Measurements from ENCODE around the gene ATP5F1D. TPM values are rescaled to one million over a fixed set of nuclear protein-coding genes. Genes with fewer than 3 reads are reported as not detected.
"Not testable (repeated sequence)": the region's sequence is repeated elsewhere in the genome, so short reads cannot be mapped to it uniquely, and the experiment has no call there.

Gene ATP5F1D
- total and polyA plus RNA-seq, 2 of the 13 experiments (the other 11 are each of a cell fraction or from before 2014, with no cell fraction given), result 39.4 to 78.7 TPM

GRCh38 chr19:1246265-1247087 lies 4.9 kb downstream of the ATP5F1D start (continued):
- TF ChIP-seq PHF5A (CRISPR knock-in tag; IDR thresholded peaks at IDR 0.05; ENCODE audit: low read depth, unreplicated experiment) (peak; percentile 14), SPEN (CRISPR knock-in tag; IDR thresholded peaks at IDR 0.05; ENCODE audit: low read depth) (peak; percentile 45; the same call in 1 of the 2 replicates), ZNF326 (CRISPR knock-in tag; IDR thresholded peaks at IDR 0.05; ENCODE audit: borderline replicate concordance) (0 out of 2 replicates have a peak, but pooled peaks have one; percentile 35), AGO1 (IDR thresholded peaks at IDR 0.05; ENCODE audit: low read depth, low read length, poor library complexity, severe bottlenecking) (peak; percentile 63), RBM22 (optimal IDR thresholded peaks at IDR 0.05; ENCODE audit: low read length) (peak; percentile 72), MAZ (CRISPR knock-in tag; IDR thresholded peaks at IDR 0.05; ENCODE audit: low read depth) (peak; percentile 6; the same call in 1 of the 2 replicates), SKI (IDR thresholded peaks at IDR 0.05; ENCODE audit: partially characterized antibody) (peak; percentile 10), MYC (CRISPR knock-in tag; IDR thresholded peaks at IDR 0.05; ENCODE audit: borderline replicate concordance) (peak; percentile 44; the same call in 1 of the 2 replicates), HNF4G (IDR thresholded peaks at IDR 0.05; ENCODE audit: borderline replicate concordance, low read depth, low read length) (0 out of 2 replicates have a peak, but pooled peaks have one; percentile 40), HNF4G (CRISPR knock-in tag; IDR thresholded peaks at IDR 0.05; ENCODE audit: borderline replicate concordance, low read depth) (peak; percentile 52; the same call in 1 of the 2 replicates), GABPA (CRISPR knock-in tag; IDR thresholded peaks at IDR 0.05; ENCODE audit: low read depth) (peak; percentile 40; the same call in 1 of the 2 replicates), RXRA (CRISPR knock-in tag; IDR thresholded peaks at IDR 0.05) (peak; percentile 45), ZSCAN21 (CRISPR knock-in tag; IDR thresholded peaks at IDR 0.05; ENCODE audit: borderline replicate concordance) (0 out of 2 replicates have a peak, but pooled peaks have one; percentile 19), KDM4B (CRISPR knock-in tag; IDR thresholded peaks at IDR 0.05) (0 out of 2 replicates have a peak, but pooled peaks have one; percentile 19), ZNF580 (CRISPR knock-in tag; IDR thresholded peaks at IDR 0.05; ENCODE audit: borderline replicate concordance, low read depth) (0 out of 2 replicates have a peak, but pooled peaks have one; percentile 0), SOX6 (CRISPR knock-in tag; IDR thresholded peaks at IDR 0.05) (peak; percentile 85), RXRB (CRISPR knock-in tag; IDR thresholded peaks at IDR 0.05; ENCODE audit: borderline replicate concordance) (peak; percentile 83), HNF4A (CRISPR knock-in tag; IDR thresholded peaks at IDR 0.05) (peak; percentile 43), SP5 (CRISPR knock-in tag; IDR thresholded peaks at IDR 0.05; ENCODE audit: borderline replicate concordance, low read depth) (peak; percentile 67; the same call in 1 of the 2 replicates), SAP130 (CRISPR knock-in tag; IDR thresholded peaks at IDR 0.05; ENCODE audit: low read depth) (peak; percentile 65), TOPORS (CRISPR knock-in tag; IDR thresholded peaks at IDR 0.05) (0 out of 2 replicates have a peak, but pooled peaks have one; percentile 27), LCORL (CRISPR knock-in tag; IDR thresholded peaks at IDR 0.05) (peak; percentile 89), CC2D1A (CRISPR knock-in tag; IDR thresholded peaks at IDR 0.05) (0 out of 2 replicates have a peak, but pooled peaks have one; percentile 47), ZNF567 (CRISPR knock-in tag; IDR thresholded peaks at IDR 0.05; ENCODE audit: borderline replicate concordance) (0 out of 2 replicates have a peak, but pooled peaks have one; percentile 62)
- TF ChIP-seq MAZ (IDR thresholded peaks at IDR 0.05; ENCODE audit: borderline replicate concordance, low read depth, low read length); GABPA (IDR thresholded peaks at IDR 0.05; ENCODE audit: low read depth, low read length); SOX6 (IDR thresholded peaks at IDR 0.05); LCORL (IDR thresholded peaks at IDR 0.05): not testable (repeated sequence)

Measured in HepG2 (cell line).